GM18505 (cell line): ENCODE data around the gene CFAP92.

Experiments
- ATAC-seq: cut with Tn5 transposase; IDR thresholded peaks from one replicate; pipeline ENCODE4 v1.9.1; 2021; ENCODE audit not compliant: unreplicated experiment
- POLR2A ChIP-seq: IDR thresholded peaks from 4 replicates; pipeline ENCODE4 v1.6.1; 2011; ENCODE audit warnings: borderline replicate concordance; ENCODE audit not compliant: insufficient read depth, insufficient read length; ENCODE audit errors: extremely low read depth

CFAP92 gene

DNA sequence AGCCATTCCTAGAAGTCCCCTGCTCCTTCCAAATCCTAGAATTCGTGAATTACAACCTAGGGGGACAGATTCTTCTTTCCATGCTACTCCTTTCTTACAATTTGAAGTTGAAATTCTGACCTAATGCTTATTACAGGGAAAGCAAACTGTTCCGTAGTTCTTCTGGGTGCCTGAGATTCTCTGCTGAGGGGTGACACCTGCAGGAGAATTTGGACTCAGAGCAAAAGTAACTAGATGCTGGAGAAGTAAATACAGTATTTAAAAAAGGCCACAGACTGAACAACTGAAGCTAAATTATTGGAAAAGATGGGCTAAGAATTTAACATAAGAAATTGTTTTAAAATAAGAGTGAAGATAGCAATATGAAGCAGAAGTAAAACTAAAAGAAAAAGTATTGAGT is 76.6 kb downstream of the CFAP92 start:
- ATAC-seq: no peak
- no peak for TF ChIP-seq POLR2A

DNA sequence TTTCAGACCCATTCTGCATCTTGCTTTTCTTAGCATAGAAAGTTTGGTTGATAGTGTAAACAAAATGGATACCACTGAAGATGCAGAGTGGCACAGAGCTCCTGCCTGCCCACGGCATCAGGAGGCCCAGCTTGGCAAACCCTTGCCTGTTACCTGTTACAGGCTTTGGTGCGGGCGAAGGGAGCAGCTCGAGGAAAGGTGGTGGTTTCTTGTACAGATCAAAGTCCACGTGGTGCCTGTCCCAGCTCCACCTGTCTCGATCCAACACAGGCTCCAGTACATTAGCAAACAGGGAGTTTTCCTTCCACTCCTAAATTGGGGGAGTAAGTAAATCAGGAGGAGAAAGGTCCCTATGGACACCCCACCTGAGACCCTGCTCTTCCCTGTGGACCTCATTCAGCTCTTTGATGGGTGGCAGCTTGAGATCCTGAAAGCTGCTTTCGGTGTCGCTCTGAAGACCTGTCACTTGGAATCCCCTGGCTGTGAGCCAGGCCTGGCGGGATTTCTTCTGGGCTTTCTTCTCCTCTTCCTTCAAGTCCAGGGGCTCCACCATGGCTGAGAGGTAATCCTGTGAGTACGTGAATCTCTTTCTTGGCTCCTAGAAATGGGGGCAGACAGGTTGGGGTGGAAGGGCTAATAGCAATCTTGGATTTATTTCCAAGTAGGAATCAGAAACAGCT is 78.8 kb downstream of the CFAP92 start:
- no peak for ATAC-seq
- TF ChIP-seq POLR2A: no peak

DNA sequence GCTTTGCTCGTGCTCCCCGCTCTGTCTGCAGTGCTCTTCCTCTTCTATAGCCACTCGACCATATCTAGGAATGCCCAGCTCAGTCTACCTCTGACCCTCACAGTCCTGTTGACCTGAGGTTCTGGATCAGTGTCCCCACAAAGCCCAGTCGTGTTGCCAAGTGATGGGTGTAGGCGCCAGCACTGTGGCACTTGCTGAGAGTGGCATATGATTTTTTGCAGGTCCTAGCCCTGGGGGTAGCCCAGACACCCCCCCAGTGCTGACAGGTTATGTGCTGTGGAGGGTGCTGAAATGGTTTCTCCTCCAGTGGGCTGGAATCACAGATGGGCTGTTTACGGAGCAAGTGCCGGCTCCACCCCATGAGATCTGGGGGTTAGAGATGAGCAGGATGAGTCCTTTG is 82.0 kb downstream of the CFAP92 start:
- no peak for ATAC-seq
- TF ChIP-seq POLR2A: no peak

DNA sequence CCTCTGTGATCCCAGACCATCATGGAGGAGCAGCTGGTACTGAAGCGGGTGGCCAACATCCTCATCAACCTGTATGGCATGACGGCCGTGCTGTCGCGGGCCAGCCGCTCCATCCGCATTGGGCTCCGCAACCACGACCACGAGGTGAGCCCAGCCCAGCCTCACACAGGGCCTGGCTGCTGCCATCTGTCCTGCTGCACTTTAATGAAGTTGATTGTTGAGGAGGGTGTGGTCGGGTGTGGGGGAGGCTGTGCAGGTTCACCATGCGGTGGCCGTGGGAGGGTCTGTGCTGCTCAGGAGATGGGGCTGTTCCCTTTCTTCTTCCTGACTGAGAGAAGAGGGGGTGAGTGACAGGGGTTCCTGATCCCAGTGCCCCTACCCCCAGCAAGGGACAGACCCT is 83.9 kb downstream of the CFAP92 start:
- no peak for ATAC-seq
- no peak for TF ChIP-seq POLR2A

DNA sequence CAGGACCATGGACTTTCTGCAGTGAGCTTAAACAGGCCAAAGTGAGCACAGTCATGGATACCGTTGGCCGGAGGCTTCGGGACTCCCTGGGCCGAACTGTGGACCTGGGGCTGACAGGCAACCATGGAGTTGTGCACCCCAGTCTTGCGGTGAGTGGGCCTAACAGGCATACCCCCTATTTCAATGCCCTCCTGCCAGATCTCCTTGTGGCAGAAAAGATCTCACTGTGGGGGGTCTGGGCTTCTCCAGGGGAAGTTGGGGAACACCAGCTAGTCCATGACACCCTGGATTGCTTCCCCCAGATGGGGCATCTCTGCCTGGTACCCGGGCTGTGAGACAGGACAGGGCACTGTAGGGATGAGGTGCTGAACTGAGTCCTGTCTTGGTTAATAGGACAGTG is 84.9 kb downstream of the CFAP92 start:
- no peak for ATAC-seq
- TF ChIP-seq POLR2A: no peak

DNA sequence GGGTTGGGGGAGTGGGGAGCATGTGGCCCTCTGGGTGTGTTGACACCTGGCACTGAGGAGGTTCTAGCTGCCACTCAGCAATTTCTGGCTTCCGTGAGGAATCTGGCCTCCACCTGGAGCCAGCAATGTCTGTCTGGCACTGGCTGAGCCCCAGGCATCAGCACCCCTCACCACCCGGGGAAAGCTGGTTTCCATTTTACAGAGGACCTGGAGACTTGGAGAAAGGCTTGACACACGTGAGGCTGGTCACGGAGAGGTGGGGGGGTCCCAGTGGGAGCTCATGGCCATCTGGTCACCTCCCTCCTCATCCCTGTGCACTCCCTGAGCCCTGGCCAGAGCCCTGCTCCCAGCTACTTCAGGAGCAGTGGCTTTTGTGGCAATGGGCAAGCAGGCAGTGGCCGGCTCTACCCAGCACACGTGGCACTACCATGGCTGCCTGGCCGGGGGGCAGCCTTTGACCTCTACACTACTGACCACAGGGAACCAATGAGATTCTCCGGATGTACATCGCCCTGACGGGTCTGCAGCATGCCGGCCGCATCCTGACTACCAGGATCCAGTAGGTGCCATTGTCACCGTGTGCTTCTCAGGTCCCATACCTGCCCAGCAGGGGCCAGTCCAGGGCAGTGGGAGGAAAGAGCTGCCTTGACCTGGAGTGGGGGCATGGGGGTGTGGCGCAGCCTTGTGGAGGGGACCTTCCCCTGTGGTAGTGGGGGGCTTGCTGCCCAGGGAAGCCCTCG is 86.0 kb downstream of the CFAP92 start:
- no peak for TF ChIP-seq POLR2A
- ATAC-seq: no peak

DNA sequence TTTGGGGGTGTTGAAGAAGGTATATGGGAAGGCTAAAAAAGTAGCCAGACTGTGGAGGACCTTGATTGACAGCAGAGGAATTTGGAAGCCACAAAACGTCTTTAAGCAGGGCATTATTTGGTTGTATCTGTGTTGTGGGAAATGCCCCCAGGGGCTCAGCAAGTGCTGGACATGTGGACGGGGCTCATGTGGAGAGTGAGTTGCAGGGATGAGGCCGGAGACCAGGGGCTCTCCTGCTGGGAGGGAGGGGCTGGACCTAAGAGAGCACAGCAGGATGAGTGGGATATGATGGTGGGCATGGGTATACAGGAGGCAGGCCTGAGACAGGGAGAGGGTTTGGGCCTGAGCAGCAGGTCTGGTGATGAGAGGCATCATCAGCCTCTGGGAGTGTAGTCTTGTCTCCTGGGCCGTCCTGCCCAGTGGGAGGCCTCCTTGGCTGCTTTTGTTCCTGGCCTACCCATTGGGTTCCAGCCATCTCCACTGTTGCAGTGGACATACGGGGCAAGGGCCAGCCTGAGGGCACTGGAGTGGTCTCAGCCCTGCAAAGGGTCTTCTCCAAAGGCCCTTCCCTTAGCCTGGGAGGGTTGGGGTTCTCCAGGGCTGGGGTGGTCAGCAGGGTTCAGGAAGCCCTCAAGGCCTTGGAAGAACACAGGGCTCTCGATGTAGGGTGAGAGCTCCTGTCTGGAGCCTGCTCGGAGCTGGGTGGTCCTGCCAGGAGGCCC is 86.9 kb downstream of the CFAP92 start:
- ATAC-seq: no peak
- no peak for TF ChIP-seq POLR2A

DNA sequence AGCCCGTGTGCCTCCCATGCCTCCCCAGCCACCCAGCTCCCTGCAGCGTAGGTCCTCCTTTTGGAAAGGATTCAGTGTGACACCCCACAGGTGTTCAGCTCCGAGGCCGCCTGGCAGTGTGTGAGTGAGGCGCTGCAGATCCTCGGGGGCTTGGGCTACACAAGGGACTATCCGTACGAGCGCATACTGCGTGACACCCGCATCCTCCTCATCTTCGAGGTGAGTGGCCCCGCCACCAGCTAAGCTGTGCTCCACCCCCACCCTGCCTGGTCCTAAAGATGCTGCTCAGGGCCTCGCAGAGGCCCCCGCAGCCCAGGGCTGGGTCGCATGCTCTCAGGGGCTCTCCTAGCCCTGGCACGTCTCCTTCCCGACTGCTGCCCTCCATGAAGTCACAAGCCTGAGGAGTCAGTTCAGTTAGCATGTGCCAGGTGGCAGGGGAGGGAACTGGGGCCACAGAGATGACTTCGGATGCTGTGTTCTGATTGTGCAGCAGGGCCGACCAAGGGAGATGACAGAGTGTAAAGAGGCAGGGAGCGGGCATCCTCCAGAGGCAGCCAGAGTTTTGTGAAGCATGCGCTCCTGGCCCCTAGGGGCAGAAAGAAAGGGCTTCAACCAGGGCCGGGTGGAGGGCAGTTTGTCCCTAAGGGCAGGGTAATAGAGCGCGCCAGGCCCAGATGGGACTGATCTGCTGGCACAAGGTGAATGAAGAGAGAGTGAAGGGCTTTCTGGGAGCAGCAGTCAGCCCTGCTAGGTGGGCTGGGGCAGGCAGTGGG is 87.7 kb downstream of the CFAP92 start:
- TF ChIP-seq POLR2A: no peak
- no peak for ATAC-seq

DNA sequence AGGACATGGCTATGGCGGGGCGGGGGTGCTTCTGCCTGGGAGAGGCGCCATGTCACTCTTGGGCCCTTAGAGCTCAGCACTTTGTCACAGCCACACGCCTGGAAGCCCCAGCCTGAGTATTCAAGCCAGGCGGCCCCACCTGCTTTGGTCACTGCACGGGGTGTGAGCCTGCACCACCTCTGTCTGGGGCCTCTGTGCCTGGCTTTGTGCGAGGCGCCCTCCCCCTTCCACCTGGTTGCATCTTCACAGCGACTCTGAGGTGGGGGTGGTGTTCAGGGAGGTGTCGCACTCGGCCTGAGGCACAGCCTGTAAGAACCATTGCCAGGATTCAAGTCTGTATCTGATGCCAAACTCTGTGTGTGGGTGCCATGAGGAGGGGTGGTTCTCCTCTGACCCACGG is 90.4 kb downstream of the CFAP92 start:
- TF ChIP-seq POLR2A: no peak
- no peak for ATAC-seq

DNA sequence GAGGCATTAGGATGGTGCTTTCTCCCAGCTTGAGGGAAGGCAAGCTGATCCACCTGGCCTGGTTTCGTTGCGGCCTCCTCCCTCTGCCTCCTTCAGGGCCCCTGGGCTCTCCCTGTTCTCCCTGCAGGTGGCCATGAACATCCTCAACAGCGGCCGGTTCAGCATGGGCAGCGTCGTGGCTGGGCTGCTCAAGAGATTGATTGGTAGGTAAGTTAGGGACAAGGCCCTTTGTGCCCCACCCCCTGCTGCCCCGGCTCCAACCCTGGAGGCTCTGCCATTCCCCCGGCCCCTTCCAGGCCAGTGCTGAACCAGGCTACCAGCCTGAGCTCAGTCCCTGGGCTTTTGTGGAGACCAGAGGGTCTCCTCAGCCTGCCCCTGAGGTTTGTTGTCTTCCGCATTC is 91.5 kb downstream of the CFAP92 start:
- TF ChIP-seq POLR2A: no peak
- no peak for ATAC-seq

DNA sequence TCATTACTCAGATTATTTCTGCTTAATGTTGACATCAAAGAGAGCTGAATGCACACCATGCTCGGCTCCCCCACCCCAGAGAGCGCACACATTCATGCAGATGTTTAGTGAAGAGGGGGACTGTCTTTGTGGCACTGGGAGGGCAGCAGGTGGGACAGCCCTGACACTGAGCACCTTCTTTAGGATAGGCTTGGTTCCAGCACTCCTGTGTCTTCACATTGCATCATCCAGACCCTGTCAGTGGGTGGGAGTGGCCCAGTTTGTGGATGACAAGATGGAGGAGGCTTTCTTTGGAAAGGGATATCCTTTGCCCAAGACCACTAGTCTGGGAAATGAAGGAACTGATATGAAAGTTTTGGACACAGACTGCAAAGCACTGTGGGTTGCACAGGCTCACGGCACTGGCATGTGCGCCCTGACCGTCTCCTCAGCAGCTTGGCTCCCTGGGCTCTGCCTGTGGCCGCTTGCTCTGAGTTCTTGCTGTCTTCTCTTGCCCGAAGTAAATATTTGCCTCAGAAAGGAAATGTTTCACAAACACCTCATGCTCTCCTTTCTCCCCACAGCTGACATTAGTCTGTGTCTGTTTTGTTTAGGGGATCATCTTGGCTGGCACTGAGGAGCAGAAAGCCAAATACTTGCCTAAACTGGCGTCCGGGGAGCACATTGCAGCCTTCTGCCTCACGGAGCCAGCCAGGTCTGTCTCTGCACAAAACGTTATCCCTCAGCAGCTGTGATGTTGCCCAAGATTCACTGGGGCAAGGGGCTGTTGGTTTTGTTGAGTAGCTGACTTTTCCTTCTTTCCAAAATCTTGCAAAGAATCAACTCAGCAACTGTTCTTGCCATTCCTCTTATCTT is 97.8 kb downstream of the CFAP92 start:
- TF ChIP-seq POLR2A: no peak
- ATAC-seq: no peak

DNA sequence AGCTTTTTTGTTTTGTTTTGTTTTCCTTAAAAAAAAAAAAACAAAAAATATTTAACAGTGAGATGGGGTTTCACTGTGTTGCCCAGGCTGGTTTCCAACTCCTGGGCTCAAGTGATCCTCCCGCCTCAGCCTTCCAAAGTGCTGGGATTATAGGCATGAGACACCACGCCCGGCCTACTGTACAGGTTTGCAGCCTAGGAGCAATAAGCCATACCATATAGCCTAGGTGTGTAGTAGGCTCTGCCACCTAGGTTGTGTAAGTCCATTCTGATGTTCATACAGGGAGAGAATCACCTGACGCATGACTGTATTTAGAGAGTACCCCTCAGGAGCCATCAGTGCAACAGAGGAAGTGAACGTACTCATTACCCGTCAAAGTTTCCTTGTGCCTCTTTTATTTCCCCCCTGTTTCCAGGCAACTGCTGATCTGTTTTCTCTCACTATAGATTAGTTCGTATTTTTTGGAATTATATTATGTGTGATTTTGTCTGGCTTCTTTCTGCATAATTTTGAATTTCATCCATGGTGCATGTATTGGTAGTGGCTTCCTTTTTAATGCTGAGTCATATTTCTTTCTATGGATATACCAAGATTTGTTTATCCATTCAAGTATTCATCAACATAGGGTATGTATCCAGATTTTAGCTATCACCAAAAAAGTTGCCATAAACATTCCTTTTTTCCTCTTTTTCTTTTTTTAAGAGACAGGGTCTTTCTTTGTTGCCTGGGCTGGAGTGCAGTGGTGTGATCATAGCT is 104.6 kb downstream of the CFAP92 start:
- no peak for ATAC-seq
- TF ChIP-seq POLR2A: no peak
